Cardiac fibroblast (primary cell): Measurements from ENCODE around the gene POLA2.
A peak's percentile ranks its signal among the peaks of the same experiment; 100 is the strongest.

Experiments used
- DNase-seq, 2 donors: peaks; one replicate each; pipeline versions ENCODE4 v3.0.0 to v3.0.0-alpha.2; 2010; ENCODE audit warnings: low read depth in 2 of 2
- H3K4me3 ChIP-seq, 2 donors: replicated peaks in 1 of 2; 1 replicate in 1 of 2; 2 replicates in 1 of 2; pipeline ENCODE4 v1.5.1; 2011; ENCODE audit warnings: low read depth in 2 of 2, low read length in 2 of 2, mild to moderate bottlenecking in 2 of 2, moderate library complexity in 1 of 2
- TF ChIP-seq, protein P1 (sequence below): IDR thresholded peaks from one replicate; pipeline ENCODE4 v1.5.1; 2011; ENCODE audit warnings: low read depth, mild to moderate bottlenecking, low read length, inconsistent platforms

POLA2 gene

GRCh38 chr11:65293909-65294381 lies 32.2 kb downstream of the POLA2 start:
- no peak overlapping the region for H3K4me3 ChIP-seq
- no peak for DNase-seq
- TF ChIP-seq, protein P1, sequence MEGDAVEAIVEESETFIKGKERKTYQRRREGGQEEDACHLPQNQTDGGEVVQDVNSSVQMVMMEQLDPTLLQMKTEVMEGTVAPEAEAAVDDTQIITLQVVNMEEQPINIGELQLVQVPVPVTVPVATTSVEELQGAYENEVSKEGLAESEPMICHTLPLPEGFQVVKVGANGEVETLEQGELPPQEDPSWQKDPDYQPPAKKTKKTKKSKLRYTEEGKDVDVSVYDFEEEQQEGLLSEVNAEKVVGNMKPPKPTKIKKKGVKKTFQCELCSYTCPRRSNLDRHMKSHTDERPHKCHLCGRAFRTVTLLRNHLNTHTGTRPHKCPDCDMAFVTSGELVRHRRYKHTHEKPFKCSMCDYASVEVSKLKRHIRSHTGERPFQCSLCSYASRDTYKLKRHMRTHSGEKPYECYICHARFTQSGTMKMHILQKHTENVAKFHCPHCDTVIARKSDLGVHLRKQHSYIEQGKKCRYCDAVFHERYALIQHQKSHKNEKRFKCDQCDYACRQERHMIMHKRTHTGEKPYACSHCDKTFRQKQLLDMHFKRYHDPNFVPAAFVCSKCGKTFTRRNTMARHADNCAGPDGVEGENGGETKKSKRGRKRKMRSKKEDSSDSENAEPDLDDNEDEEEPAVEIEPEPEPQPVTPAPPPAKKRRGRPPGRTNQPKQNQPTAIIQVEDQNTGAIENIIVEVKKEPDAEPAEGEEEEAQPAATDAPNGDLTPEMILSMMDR = no peak

GRCh38 chr11:65295001-65295400 lies 33.2 kb downstream of the POLA2 start:
- no peak overlapping the region for H3K4me3 ChIP-seq
- DNase-seq = no peak
- TF ChIP-seq, protein P1 = no peak

GRCh38 chr11:65295571-65296341 lies 34.0 kb downstream of the POLA2 start:
- no peak overlapping the region for H3K4me3 ChIP-seq
- DNase-seq = no peak
- TF ChIP-seq, protein P1 = no peak

- DNase-seq = no peak
- TF ChIP-seq, protein P1 = no peak
- H3K4me3 ChIP-seq = no peak overlapping the region
Observed at GRCh38 chr11:65297026-65297672, 35.4 kb downstream of the POLA2 start.

DNA sequence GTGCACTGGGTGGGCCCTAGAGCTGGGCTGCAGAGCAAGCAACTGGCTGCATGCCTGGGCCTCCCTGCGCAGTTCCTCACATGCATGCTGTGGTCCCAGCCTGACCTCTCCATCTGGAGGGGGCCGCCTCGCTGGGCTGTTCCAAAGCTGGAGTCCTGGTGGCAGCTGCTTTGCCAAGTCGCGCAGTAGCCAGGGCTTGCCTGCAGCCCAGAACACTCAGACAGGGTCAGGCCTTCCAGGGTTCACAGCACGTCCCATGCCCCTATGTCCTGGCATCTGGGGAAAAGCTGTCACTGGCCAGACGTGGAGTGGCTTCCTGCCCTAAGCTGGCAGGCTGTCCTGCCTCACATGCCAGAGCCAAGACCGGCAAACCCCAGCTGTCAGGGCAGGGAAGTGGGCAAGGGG lies 36.4 kb downstream of the POLA2 start:
- peak; percentile 43 to 92 for DNase-seq
- TF ChIP-seq, protein P1 = no peak
- H3K4me3 ChIP-seq = no peak overlapping the region

DNA sequence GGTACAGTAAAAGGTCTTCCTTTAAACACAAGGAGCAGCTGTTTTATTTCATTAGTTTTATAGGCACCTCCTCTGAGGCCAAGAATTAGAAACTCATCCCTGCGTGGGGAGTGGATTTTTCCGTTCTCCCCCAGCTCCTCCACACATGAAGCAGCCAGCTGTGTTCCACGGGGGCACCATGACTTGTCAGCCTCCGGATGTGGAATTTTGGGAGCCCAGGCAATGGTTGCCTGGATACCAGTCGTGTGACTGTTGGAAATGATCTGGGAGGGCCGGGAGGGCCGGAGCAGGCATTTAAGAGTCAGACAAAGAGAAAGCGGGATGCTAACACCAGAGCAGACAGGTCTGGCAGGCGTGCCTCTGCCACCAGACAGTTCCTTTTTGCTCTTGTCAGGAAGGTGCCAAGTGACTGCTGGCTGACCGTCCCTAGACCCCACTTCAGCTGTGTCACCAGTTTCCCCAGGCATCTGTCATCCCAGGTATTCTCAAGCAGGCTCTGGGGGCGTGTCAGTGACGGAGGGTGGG lies 37.0 kb downstream of the POLA2 start:
- TF ChIP-seq, protein P1 = no peak
- H3K4me3 ChIP-seq = no peak overlapping the region
- DNase-seq = peak; percentile 70 to 91
